ENCODE data around the gene TNNT1.

The TNNT1 gene

DNA sequence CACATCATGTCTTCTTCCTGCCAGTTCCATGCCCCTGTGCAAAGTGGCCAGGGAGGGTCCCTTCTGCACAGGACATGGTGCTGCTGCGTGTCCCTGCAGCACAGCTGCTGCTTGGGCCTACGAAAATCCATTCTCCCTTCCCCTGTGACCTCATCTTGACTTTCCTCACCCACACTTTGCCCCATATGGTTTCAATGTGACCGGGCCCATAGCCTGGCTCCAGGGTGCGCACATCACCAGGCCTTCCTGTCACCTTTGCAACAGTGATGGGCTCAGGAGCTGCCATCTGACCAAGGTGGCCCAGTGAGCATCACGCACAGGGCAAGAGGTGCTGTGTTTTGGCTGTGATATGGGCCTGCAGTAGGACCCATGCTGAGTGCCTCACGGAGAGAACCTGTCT, 42.4 kb downstream of the TNNT1 start:
- DNase-seq: no peak

DNA sequence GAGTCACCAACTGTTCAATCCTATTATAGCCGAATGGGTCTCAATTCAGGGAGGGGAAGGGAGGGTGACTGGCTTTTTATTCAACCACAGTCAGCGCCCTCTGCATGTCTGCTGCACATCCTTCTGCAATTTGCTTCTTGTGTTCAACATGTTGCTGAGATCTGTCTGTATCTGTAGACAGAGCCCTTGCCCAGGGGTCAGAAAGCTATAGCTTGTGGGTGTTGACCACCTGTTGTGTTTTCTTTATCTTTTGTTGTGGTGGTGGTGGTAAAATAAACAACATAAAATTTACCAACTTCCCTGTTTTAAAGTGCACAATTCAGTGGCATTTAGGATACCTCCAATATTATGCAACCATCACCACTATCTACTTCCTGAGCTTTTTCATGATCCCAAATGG, 43.8 kb downstream of the TNNT1 start:
- DNase-seq: peak; percentile 73

DNA sequence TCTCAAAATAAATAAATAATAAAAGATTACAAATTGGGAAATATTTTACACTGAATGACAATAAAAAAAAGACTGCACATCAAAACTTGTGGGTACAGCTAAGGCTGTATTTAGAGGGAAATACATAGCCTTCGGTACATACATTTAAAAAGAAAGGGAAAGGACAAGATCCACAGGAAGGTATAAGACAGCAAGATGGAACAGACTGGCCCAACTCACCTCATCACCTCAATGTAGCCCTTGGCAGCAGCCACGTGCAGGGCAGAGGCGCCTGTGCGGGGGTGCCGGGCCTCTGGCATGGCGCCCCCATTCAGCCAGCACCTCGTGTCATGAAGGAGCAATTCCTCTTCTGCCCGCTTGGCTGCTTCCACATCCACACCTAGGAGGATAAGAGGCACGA, 45.8 kb downstream of the TNNT1 start:
- no peak for DNase-seq

DNA sequence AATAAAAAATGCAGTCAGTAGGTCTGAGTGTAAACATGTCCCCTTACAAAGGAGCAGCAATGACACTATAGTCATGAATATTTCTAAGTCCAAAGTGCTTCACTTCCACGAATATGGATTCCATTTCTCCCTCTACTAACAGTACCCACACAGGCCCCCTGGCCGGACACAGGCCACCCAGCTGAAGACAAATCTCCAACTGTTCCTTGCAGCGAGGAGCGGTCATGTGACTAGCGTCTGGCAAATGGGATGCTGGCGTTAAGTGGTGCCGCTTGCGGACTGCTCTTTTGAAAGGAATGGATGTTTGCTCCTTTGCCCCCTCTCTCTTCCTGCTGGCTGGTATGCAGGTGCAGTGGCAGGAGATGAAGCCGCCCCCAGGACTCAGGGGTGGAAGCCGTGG, 47.7 kb downstream of the TNNT1 start:
- DNase-seq: no peak

DNA sequence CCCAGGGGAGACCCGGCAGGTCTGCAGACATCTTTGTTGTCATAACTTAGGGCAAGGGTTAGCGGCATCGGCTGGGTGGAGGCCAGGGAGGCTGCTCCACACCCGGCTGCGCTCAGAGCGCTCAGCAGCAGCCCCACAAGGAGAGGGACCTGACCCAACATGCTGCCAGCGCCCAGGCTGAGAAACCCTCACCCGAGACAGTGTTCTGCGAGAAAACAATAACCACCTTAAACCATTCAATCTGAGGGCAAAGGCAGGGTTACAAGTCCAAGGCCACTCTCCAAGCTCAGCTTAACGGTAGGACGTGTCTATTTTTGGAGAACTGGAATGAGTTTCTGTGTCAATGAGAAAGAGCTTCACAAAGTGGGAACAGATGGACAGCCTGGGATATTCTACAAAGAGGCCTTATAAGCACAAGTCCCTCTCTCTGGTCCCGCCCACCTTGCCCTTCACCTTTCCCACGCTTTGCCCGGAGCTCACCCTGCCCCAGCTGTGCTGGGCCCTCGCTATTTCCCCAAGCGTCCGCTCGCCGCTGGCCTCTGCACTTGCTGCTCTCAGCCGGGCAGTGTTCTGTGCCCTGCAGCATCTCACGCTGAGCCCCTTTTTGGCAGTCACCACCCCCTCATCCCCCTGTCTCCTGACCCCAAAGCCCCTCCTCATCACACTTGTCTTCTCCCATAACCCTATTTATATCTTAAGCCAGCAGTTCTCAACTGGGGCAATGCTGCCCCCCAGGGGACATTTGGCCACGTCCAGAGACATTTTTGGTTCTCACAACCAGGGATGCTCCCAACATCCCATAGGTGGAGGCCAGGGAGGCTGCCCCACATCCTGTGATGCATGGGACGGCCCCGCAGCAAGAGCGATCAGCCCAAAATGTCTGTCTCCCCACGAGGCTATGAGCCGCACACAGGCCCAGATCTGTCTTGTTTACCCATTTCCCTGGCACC, 49.2 kb downstream of the TNNT1 start:
- DNase-seq: peak; percentile 43

DNA sequence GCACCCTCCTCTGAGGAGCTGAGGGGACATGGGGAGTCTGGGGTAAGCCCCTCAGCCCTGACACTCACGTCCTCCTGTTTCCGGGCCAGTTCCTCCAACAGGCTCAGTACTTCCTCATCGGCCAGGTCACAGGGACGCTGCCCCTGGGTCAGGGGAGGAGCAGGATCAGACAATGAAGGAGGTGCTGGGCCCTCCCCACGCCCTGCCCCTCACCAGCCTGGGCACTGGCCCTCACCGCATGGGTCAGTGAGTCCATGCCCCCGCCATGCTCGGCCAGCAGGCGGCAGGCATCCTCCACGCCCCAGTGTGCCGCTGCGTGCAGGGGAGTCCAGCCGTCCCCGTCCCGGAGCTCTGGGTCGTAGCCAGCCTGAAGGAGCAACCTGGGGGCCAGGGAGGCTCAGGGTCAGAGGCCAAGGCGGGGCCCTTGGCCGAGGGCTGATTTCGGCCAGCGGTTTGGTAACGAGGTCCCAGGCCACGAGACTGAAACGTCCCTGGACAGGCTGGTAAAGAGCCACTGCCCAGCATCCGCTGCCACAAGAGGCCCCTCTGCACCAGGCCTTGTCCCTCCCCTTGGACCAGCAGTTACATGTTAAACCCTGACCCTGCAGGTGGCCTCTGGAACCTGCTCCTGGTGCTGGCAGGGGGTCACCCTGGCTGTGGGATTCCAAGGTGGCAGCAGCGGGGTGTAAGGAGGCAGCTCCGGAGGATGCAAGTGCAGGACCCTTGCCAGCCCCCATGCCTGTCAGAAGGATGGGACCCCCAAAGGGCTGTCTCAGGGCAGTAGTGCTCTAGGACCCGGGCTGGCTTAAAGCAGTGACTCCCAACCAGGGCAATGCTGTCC, 50.1 kb downstream of the TNNT1 start:
- DNase-seq: no peak

DNA sequence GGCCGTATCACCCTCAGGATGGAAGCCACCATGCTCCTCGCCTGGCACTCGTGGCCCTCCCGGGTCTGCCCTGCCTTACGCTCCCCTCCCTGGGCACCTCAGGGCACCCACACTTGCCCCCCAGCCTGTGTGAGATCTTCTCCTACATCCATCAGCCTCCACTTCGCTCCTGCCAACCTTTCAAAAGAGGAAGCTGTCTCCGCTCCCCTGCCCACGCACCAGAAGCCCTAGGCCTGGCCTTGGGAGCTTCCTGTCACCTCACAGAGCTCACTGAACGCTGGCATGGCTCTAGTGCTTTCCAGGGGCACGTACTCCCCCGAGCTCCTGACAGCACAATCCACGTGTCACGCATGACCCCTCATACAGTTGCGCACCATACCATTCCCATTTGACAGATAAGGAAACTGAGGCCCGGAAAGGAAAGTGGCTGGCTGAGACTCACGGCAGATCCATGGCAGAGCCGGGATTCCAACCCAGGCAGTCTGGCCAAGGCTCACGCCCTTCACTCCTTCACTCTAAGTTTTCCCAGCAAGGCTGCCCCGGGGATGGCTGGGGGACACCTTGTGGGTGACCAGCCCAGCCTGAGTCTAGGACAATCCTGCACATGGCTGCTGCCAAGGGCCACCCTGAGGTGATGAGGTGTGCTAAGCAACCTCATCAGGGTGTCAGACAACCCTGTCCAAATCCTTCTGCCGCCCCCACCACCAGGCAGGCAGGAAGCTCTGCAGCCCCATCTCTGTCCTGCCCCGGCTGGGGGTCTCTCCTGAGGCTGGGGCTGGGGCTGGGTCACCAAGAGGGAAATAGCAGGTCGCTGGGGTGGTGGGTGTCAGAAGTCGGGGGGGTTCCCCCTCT, 50.9 kb downstream of the TNNT1 start:
- no peak for DNase-seq

DNA sequence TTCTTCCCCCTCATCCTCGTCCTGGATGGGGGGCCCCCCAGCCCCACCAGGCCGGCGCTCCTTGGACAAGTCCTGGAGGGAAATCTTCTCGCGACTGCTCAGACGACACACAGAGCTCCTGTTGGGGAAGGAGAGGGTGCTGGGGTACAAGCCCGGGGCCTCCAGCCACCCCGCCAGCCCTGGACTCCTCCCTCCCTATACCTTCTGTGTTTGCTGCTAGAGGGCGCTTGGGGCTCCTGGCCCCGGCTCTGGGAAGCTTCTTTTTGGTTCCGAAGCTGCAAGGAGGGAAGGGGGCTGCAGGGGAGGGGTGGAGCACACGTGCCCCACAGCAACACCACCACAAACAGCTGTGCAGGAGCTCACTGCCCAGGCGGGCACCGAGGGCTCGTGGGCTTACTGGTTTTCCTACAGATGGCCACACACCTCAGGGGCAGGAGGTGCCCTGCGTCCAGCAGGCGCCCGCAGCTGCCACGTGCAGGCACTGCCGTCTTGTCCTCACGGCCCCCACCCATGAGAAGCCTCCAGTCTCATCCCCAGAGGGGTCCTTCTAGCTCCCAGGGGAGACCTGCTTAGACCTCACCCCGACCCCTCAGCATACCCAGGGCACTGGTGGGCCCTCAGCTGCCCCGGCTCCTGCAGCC, 52.8 kb downstream of the TNNT1 start:
- no peak for DNase-seq

DNA sequence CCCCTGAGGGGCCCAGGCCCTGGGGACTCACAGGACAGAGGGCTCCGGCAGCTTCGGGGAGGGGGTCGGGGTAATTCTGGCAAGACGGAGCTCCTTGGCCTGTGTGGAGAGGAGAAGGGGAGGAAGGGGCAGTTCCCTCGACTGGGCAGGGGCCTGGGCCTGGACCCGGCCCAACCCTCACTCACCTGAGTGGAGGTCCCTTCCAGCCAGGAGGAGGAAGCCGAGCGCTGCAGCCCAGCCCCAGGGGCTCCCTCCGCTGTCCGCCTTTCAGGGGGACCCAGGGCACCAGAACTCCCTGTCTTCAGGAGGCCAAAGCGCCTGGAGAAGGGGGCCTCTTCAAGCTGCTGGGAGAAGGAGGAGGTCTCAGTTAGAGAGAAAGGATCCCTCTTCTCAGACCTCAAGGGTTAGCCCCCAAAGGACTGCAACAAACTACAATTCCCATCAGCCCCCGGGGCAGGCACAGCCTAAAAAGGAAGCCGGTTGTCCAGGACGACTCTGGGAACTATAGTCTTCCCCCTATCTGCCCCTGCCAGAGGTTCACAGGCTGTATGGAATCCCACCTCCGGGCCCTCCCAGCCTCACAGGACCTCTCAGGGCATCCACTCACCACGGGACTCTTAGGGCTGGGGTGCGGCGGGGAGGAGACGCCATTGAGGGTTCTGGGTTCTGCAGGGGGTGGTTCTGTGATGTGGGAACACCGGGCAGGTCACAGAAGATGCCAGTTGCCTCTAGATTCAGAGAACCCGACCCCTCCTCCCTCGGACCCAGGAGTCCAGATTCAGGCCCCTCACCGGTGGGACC, 53.5 kb downstream of the TNNT1 start:
- DNase-seq: peak; percentile 35

DNA sequence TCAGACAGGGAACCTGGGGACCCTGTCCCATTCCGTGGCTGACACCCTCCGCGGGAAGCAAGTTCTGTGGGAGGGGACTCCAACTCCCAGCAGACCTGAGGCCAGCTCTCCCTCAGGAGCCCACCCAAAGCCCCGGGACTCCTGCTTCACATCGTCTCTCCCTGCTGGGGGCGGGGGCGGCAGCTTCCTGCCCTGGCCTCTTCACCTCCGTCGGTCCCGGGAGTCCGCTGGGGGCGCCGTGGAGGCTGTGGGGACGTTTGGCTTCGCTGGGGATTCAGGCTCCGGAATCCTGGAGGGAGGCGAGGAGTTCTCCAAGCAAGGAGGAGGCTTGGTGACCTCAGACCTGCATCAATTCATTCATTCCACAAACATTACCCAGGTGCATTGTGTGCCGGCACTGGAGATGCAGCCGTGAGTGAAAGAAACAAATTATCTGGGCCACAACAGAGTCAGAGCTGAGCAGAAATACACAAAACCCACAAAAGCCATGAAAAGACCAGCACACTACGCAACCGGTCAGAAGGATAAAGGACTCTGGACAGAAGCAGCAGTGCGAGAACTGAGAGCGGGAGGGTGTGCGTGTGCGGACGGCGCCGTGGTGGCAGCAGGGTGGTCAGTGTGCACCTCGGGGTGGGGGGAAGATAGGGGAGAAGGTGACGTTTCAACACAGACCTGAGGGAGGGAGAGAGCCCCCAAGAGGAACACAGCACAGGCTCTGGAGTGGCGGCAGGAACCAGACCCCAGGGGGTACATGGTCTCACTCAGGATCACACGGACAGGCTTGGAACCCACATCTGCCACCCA, 54.3 kb downstream of the TNNT1 start:
- no peak for DNase-seq

DNA sequence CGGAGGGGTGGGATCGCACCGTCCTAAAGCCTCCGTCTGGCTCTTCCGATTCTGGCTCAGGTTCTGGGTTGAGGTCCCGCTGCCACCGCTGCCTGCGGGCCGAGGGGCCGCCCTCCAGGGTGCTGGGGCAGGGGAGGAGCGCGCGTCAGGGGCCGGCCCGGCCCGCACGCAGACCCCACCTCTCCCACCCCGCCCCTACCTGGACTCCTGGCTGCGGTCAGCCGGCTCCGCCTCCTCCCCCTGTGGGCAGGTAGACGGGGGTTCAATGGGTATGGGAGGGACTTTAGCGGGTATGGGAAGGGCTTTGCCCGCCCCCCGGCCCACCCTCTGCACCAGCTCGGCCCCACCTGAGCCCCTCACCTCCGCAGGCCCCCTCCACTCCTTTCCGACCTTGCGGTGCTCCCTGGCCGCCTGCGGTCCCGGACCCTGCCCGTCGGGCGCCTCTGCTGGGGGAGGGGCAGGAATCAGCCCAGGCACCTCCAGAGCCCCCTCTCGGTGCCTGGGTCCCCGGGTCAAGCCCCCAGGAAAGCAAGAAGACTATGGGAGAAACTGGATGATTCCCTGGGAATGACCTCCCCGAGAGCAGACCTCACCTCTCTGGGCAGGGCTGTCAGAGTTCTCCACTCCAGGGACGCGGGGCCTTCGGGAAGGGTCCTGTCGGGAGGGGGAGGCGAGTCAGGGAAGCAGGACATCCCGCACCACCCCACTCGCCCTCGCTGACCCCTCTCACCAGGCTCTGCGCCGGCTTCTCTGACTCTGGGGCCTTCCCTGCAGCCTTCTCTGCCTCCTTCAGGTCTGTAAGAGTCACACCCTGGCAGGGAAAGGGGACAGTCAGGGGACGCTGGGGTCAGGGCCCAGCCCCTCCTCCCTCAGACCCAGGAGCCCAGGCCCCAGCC, 56.3 kb downstream of the TNNT1 start:
- no peak for DNase-seq

DNA sequence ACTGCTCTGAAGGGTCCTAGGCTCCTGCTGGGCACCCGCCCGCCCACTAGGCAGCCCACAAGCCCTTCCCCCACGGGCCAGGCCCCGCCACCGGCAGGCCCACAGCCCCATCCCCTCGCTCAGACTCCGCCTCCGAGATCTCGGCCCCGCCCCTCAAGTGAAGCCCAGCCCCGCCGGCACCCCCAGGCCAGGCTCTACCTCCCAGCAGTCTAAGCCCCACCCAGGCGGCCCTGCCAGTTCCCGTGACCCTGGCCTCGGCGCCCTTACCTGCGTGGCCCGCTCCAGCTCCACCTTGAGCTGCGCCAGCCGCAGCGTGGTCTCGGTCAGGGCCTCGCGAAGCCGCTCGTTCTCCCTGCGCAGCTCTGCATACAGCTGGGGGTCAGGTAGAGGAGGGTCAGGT, 57.1 kb downstream of the TNNT1 start:
- no peak for DNase-seq

DNA sequence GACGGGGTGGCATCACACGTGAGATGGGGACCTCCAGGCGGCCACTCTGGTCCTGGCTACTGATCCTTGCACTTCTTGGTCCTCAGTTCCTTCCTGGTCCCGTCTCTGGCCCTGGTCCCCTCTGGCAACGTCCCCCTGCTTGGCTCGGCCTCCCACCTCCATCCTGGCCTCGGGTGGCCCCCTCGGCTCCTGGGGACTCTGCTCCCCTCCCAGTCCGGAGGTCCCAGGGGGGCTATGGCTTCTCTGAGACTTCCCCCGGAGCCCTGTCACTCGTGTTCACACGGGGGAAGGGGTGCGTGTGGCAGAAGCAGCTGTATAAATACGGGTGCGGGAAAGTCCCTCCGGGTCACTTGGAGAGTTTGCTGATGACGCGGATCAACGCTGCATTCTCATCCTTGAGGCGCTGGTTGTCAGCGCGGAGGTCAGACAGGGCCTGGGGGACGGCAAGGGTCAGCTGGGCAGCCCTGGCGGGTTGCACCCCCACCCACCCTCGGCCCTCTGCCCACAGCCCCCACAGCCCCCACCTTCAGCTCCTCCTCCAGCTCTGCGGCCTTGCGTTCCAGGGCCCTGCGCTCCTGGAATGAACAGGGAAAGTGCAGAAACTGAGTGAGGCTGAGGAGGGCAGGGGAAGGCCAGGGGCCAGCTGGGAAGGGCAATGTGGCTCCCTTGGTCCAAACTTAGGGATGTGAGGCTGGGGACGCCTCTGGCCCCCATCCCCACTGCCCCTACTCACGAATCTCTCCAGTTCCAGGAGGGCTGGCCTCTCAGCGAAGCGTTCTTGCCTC, 57.7 kb downstream of the TNNT1 start:
- DNase-seq: no peak

DNA sequence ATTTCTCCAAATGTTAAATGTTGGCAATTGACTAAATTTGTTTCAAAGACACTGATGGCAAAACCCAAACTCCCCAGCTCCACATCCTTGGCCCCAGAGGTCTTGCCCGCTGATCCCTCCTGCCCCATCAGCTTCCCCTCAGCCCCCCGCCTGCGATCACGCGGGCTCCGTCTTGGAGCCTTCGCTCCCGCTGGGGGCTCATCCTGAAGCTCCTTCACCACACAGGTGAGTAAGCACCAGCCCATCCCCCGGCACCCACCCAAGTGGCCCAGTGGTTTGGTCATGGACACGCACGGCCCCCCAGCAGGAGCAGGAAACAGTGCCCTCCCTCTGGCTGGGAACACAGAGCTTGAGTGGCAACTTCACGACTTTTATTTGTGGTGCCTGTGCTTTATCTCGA, 58.4 kb downstream of the TNNT1 start:
- DNase-seq: no peak

DNA sequence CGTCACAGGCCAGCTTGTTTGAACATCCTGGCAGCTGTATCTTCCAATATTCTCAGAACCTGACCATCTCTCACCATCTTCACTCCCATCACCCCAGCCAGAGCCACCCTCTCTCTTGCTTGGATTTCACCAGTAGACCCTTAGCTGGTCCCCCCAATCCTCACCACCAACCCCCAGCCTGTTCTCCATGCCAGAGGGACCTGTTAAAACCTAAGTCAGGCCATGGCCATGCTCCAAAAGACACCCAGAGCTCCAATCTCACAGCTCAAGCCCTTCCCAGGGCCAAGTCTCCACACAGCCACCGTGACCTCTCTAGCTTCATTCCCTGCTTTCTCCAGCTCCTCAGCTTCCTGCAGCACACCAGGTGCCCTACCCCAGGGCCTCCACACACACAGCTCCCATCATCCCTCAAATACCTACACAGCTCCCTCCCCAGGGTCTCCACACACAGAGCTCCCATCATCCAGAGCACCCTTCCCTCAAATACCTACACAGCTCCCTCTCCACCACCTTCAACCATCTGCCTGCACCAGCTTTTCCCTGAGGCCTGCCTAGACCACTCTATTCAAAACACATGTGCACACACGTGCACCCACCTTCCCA, 59.6 kb downstream of the TNNT1 start:
- no peak for DNase-seq

DNA sequence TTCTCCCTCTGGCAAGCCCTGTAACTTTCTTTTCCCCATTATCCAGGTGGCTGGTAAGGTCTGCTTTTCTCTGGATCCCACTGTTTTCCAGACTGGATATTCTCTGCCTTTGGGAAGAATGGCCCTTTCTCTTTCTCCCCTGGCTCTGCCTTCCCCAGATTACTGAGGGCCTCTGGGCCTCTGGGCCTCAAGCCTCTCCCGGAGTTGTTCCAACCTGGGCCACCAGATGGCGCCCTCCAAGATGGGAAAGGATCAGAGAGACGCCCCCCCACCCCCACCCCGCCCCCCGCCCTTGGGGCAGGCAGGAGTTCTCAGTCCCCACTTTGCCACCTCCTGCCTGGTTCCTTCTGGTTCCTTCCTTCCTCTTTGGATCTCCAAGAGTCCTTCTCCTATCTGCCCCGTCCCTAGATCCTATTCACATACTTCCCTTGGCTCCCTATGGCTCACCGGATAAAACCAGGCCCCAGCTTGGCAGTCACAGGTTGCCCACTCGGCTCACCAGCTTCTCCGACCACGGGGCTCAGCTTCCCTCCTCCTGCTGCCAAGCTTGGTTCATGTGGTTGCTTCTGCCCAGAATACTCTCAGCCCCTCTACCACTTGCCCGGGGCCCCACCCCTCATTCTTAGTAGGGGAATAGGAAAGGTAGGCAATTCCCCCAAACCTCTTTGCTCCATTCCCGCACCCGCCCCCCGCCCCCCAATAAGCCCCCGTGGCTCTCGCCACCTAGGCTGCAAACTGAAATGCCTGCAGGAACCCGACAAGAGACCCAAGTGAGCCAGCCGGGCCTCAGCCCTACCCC, 60.3 kb downstream of the TNNT1 start:
- DNase-seq: peak; percentile 91

DNA sequence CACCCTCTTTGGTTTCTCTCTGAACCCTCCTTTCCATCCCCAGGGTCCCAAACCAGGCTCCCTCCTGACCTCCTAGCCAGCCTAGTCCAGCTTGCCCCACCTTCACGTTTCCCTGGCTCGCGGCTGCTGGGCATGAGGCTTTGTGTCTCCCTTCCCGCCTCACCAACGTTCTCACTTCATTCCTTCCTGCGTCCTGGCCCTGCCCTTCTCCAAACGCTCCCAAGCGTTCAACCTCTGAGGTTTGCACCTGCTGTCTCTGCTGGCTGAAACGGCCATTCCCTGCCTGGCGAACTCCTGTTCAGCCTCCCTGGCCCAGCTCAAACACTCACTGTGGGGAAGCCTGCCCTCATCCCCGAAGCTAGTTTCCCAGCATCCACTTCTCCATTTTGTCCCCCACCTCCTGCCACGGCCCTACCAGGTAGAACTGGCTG, 61.0 kb downstream of the TNNT1 start:
- DNase-seq: no peak

DNA sequence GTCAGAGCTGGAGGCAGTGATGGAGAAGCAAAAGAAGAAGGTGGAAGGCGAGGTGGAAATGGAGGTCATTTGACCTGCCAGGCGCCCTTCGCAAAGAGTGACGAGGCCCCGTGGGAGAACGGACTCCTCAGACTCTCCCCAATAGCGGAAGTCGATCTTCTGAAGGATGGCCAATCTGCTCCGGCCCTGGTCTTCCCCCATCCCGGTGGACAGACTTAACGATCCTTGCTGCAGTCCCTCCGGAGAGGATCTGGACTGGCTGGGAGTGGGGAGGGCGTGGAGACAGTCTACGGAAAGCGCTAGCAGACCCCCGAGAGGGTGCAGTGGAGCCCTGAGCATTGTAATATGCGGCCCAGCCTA, 61.5 kb downstream of the TNNT1 start:
- DNase-seq: no peak
